ENCODE results near the gene PGS1.

DNA sequence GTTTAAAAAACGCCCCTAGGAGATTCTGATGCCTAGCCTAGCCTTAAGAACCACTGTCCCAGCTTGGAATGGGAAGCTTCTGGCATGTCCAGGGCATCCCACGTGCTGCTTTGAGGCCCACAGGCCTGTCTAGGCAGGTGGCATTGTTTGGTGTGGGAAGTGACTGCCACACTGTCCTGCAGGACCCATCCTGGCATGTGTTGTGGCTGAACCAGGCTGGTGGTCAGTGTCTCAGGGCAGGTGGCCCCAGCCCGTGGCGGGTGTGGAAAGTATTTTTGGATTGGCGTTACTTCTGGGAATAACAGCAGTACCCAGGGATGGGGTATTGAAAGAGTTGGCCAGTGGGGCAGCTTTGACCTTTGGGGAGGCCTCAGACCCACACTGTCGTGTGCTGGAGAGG is 27.9 kb downstream of the PGS1 start:
- TF ChIP-seq POLR2A (IDR thresholded peaks at IDR 0.05) = no peak
- TF ChIP-seq, protein P1, sequence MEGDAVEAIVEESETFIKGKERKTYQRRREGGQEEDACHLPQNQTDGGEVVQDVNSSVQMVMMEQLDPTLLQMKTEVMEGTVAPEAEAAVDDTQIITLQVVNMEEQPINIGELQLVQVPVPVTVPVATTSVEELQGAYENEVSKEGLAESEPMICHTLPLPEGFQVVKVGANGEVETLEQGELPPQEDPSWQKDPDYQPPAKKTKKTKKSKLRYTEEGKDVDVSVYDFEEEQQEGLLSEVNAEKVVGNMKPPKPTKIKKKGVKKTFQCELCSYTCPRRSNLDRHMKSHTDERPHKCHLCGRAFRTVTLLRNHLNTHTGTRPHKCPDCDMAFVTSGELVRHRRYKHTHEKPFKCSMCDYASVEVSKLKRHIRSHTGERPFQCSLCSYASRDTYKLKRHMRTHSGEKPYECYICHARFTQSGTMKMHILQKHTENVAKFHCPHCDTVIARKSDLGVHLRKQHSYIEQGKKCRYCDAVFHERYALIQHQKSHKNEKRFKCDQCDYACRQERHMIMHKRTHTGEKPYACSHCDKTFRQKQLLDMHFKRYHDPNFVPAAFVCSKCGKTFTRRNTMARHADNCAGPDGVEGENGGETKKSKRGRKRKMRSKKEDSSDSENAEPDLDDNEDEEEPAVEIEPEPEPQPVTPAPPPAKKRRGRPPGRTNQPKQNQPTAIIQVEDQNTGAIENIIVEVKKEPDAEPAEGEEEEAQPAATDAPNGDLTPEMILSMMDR (IDR thresholded peaks at IDR 0.05) = no peak

Data from uterus (tissue), 2 donors.